CD1c-positive myeloid dendritic cell (primary cell): Measurements from ENCODE around the gene FAM167B.

Experiments used
- DNase-seq: peaks from one replicate; pipeline ENCODE4 v3.0.0-alpha.2; 2016; ENCODE audit errors: extremely low spot score

FAM167B gene

DNA sequence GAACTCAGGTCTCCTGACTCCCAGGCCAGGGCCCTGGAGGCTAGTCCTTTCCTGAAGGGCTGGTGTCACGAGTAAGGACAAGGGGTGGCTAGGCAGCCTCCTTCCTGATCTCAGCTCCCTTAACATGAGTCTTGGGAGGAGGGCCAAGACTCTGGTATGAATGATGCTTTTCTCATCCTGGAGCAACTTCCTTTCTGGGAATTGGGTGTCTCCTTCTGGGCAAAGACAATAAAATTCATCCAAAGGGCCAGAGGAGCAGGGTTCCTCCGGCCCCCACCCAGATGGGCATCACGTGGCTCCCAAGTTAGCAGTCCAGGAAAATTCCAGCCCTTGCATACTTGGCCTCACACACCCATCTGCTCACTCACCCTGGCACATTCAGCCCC lies at the start of gene FAM167B:
Gene FAM167B (plus strand): TSS at position 335 of the 386 bp plus-strand sequence. CDS start 200 bp downstream, outside the sequence.
- DNase-seq: no peak

DNA sequence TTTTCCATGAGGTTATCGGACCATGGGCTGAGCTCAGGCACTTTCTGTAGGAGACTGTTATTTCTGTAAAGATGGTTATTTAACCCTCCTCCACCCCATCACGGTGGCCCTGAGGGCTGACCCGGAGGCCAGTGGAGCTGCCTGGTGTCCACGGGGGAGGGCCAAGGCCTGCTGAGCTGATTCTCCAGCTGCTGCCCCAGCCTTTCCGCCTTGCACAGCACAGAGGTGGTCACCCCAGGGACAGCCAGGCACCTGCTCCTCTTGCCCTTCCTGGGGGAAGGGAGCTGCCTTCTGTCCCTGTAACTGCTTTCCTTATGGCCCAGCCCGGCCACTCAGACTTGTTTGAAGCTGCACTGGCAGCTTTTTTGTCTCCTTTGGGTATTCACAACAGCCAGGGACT lies 49.2 kb upstream of the FAM167B start:
- no peak for DNase-seq

DNA sequence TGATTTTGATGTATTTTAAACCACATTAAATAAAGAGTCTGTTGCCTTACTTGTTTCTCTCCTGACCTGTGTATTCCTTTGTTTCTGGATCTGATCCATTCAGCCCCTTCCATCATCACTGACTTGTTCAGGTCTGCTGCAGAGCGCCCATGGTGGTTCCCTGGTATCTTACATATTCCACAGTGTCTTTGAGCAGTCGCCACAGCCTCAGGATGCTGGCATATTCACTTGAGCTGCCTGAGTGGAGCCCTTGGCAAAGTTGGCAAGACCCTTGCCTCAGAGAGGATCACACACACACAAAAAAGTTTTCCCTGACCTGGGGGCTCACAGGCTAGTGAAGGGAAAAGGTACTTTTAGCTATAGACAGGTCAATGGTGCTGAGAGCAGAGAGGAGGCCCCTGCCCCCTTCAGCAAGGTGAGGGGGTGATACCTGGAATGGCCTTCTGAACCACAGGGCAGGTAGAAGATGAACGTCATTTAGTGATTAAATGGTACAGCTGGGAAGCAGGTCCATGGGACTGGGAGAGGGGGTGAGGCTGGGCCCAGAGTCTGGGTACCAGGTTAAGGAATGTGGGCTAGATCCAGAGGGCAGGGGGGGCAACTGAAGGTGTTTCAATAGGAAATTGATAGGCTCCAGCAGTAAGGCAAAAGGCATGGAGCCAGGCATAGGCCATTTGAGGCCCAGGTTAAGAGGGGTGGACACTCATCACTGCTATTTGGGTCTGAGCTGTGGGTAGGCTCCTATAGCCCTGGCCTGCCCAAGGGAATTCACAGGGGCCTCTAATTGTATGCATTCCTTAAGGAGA lies 48.6 kb upstream of the FAM167B start:
- DNase-seq: no peak

DNA sequence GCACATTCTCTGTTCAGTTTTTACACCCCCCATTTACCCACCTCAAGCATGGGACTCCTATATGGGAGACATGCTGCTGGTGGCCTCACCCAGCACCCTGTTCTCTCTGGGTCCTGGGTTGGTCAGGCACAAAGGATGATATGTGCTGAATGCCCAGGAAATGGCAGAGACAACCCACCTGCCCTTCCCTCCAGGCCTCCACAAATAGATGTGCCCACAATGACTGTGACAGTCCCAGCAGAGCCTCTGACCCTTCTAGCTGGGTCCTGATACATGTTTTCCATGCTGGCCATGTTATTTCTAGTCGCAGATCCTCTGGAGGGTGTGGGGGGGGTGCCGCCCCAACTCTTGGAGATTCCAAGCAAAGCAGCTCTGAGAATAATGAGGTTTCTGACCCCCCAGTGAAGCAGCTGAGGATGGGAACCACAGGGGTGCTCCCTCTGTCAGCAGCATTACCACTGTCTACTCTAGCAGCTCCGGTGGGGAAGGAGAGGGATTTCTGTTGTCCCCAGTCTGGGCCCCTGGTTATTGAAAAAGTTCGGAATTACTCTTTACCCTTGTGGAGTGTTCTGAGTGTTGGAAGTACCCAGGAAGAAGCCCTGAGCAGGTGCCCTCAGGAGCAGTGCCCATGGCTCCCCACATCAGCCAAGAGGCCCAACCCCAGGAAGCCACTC lies 47.8 kb upstream of the FAM167B start:
- no peak for DNase-seq

DNA sequence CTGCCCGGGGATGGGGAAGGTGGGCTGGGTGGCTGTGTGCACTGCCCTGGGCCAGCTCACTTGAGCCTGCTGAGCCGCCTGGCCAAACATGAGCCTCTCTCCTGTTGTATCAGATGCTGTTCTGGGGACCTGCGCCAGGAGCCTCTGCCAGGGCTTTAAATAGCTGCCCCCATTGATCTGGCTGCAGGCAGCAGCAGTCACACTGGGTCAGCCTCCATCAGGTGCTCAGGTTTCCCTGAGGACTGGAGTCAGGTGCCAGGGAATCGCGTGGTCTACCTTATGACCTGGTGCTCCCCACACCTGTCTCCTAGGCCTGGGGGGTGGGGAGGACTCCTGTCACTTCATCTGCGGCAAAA lies 47.3 kb upstream of the FAM167B start:
- no peak for DNase-seq

DNA sequence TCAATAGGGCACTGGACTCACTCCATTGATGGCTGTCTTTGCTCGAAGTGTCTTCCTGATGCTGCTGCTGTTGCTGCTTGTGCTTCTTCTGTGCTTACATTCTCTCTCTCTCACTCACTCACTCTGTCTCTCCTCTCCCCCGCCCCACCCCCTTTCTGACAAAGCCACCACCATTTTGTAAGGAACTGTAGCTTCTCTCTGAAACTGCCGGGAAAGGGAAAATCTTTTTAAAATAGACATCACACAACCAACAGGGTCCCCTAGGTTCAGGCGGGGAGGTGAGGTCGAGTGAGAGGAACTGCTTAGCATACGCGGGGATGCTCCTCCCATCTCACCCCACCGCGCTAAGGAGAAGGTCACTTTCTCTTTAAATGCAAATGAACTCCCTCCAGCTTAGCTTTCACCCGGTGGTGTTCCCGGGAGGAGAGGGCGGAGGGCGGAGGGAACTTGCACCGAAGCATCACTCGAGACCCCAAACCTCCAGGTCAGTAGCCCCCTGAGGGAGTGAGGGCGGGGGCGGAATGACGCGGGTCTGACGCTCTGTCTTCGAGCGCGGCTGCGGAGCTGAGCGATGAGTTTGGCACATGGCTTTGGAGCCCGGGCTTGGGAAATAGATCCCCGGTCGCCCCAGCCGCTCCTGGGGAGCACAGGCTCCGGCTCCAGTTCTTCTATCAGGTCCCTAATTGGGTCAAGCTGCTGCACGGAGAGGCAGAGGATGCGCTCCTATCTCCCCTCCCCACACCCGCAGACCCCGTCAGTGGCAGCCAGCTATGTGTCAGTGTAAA lies 46.6 kb upstream of the FAM167B start, which contains the start of gene CCDC28B:
Gene CCDC28B (plus strand): TSS at position 370 of the 785 bp plus-strand sequence. CDS start 1,341 bp downstream, outside the sequence.
- peak; percentile 41 for DNase-seq

DNA sequence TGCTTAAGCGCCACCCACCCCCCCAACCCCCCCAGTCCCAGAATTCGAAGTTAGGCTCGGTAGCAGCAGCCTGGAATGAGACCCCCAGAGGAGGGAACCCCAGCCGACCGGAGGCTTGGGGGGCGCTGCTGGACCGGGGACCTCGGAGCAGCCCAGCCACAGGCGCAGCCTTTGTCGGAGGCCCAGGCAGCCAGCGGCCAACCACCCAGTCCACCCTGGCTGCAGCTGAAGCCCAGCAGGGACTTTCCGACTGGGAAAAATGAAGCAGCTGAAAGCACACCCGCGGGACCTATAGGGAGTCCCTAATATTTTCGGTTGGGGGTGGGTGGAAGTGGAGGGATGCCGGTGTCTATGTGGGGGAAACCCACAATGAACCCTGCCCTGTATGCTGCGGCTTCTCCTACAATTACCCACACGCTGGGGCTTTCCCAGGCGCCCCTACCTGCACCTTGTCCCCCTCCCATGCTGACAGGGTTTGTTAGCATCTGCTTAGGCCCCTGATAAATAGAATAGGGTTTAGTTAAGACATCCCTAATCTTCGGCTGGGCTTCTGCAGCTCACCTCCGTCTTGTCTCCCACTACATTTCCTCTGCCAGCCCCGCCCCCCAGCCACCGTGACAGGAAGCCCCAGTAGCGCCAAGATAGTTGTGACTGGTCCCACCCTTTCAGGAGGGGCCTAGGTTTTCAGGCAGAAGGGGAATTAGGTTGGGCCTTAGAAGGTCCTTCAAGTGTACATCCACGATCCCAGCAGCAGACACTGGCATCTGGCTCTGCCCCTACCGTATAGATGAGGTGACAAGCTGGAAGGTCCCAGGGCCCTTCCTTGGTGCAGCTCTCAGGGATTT lies 45.8 kb upstream of the FAM167B start:
- peak; percentile 38 for DNase-seq

DNA sequence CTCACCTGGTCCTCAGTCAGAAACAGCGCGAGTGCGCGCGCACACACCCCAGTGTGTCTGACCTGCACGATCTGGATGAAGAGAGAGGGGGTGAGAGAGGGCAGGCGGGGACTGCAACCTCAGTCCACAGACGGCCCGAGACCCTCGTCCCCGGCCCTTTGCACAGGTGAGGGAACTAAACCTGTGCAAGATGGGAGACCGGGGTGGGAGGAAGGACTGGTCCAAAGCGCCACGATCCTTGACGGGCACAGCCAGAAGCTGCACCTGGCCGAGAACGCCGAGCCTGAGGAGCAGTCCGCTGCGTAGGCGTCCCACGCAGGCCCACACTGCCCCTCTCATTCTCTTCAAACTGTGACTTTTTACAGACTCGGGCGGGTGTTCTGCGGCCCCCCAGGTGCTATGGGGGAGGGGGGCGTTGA lies 42.1 kb upstream of the FAM167B start:
- DNase-seq: no peak

DNA sequence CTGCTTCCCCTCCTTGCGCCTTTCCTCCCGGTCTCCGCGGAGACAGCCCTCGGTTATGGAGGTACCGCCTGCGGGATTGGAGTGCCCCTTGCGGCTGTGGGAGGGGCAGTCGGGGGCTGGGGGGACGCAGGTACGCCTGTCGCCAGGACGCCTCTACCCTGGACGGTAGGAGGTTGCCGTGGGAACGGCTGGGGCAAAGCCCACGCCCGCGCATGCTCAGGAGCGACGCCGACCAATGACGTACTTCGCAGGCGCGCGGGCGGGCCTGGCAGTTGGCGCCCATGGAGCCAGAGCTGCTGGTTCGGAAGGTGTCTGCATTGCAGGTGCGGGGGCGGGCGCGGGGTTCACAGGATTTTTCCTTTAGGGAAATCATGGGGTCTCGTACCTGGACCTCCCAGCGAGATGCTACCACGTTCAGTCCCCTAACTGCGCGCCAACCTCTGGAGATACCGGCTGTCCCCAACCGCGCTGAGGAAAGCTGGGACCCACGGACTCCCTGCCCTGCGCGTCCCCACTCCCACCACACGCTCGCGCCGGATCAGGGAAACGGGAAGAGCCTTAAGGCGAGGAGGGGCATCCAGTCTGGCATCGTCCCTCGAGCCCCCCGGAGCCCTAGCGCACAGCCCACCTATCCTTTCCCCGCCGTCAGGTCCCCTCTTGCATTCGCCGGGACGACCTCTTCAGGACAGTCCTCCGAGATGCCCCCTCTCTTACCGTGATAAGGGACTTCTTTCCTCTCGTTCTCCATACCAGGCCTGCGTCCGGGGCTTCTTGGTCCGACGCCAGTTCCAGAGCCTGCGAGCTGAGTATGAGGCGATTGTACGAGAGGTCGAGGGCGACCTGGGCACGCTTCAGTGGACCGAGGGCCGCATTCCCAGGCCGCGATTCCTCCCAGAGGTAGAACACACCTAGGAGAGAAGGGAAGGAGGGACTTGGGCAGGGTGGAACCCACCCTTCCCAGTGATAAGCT lies 41.3 kb upstream of the FAM167B start, which contains the start of gene IQCC:
Gene IQCC (plus strand): TSS at position 271 of the 970 bp plus-strand sequence. CDS start 11 bp downstream, at position 282.
- DNase-seq: peak; percentile 91

DNA sequence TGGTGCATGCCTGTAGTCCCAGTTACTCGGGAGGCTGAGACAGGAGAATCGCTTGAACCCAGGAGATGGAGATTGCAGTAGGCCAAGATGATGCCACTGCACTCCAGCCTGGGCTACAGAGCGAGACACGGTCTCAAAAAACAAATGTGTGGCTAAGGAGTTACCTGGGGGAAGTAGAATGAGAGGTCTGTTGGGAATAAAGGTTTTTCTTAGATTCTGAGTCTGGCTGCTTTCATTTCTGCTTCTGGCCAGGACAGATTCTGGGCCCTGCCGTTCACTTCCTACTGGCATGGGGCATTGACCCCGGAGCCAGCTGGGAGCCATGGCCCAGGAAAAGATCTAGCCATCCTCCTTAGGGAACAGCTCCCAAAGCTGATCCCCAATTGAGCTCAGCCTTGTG lies 38.6 kb upstream of the FAM167B start:
- no peak for DNase-seq

DNA sequence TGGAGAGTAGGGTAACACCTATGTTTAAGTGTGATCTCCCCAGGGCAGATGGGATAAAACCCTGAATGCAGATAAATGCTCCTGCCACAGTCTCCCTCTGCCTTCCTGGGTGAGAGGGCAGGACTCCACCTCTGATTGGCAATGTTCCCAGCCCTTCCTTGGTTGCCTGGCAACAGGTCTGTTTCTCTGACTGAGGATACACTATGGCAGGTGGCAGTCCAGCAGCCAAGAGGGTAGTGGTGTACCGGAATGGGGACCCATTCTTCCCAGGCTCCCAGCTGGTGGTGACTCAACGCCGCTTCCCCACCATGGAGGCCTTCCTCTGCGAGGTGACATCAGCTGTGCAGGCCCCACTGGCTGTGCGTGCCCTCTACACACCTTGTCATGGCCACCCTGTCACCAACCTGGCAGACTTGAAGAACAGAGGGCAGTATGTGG lies 38.1 kb upstream of the FAM167B start, which contains the start of gene DCDC2B:
Gene DCDC2B (plus strand): TSS at position 199 of the 438 bp plus-strand sequence. CDS start 5 bp downstream, at position 204.
- DNase-seq: no peak

DNA sequence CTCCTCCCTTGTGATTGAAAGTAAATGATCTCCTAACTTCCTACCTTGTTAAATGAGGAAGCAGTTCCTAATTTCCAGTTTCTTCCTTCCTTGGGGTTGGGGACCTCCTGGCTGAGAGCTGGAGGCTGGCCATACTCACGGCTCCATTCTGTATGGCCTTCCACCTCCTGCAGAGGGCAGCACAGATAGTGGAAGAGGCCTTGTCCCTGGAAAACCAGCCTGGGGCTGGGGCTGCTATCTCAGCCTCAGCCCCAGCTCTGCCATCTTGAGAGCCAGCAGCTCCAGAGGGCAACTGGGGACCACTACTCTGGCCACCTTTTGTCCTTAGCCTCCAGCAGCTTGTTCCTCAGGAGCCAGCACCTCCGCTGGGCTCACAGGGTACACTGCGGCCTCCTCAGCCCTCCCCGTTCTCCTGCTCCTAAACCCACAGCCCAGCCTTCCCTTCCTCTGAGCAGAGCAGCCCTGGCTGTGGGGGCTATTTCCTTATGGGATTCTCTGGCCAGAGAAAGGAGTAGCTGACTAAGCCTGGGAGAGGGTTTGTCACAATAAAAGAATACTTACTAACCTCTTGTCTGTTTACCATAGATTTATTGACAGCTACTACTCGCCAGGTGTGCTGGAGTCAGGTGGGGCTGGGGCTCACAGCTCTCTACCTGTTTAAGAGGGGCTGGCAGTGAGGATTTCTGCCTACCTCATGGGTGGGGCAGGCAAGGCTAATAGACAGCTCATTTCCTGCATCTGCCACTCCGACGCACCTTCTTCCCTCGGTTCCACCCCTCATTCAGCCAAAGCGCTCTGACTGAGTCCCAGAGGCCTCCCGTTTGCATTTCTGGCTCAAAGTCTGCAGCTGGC lies 31.2 kb upstream of the FAM167B start:
- DNase-seq: peak; percentile 65

DNA sequence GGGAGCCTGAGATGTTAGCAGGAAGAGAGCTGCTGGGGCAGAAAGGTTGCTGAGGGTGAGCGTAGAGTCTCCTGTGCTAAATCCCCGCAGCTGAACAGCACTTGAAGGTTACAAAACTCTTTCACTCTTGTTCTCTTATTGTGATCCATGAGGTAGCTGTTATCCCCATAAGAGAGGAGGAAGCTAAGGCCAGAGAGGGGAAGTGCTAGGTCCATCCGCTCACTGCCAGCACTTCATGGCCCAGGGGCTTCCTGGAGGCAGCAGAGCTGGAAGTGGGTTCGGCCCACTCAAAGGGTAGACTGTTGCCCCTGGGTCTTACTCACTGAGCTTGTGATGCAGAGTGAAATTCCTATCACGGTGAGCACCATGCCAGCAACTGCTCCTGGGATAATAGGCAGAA lies 30.5 kb upstream of the FAM167B start:
- DNase-seq: peak; percentile 33

DNA sequence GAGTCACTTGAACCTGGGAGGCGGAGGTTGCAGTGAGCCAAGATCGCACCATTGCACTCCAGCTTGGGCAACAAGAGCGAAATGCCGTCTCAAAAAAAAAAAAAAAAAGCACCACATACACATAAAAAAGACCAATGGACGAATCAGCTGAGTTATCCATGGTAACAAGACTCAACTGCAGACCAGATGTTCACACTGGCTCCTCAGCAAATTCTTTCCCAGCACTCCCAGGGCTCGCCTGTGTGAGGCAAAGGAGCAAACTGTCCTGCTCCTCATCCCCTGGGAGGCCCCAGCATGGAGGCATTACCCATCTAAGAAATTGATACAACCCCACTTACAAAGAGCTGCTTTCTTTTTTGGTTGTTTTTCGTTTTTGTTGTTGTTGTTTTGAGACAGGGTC lies 28.0 kb upstream of the FAM167B start:
- DNase-seq: no peak

DNA sequence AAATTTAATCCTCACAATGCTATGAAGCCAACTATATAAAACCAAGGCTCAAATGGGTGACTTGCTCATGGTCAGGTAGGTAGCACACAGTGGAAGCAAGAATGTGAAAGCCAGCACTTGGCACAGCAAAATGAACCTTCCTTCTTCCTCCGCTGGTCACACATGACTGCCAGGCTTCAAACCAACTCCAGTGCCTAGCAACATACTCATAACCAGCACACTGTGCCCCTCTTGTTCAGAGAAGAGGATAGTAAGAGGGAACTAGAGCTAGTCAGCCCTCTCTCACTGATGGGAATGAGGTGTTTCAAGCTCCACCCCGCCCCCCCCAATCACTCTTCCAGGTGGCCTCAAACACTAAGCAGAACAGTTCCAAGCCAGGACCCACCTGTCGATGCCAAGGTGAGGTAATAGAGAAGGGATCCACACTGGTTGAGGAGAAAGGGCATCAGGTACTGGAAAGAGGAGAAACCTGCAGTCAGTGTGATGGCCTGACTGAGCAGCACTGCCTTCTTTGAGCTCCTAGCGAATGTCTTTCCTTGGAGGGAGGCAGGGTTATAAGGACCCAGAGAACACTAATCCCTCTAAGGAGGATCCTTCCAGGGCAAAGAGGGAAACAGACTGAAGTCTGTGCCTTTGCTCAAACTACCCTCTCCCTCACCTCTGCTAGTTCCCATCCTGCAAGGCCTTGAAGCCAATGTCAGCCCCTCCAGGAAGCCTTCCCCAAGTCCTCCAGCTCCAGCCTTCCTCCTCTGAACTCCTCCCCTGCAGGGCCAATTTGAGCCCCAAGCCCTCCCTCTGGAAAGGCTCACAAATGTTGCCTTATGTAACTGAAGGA lies 26.1 kb upstream of the FAM167B start:
- no peak for DNase-seq

DNA sequence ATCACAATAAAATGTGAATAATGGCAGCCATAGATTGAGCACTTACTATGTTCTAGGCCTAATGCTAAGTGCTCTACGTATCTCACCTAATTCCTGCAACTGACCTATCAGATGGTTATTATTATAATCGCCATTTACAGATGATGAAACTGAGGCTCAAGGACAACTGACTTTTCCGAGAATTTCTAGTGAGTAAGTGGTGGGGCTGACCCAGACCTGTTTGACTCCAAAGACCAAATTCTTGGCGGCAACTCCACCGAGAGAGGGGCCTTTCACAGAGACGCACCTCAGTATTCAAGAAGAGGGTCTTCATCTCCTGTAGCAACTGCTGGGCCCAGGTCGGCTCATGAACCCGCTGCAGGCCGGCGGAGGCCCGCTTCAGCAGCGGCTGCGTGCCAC lies 25.4 kb upstream of the FAM167B start:
- DNase-seq: no peak

DNA sequence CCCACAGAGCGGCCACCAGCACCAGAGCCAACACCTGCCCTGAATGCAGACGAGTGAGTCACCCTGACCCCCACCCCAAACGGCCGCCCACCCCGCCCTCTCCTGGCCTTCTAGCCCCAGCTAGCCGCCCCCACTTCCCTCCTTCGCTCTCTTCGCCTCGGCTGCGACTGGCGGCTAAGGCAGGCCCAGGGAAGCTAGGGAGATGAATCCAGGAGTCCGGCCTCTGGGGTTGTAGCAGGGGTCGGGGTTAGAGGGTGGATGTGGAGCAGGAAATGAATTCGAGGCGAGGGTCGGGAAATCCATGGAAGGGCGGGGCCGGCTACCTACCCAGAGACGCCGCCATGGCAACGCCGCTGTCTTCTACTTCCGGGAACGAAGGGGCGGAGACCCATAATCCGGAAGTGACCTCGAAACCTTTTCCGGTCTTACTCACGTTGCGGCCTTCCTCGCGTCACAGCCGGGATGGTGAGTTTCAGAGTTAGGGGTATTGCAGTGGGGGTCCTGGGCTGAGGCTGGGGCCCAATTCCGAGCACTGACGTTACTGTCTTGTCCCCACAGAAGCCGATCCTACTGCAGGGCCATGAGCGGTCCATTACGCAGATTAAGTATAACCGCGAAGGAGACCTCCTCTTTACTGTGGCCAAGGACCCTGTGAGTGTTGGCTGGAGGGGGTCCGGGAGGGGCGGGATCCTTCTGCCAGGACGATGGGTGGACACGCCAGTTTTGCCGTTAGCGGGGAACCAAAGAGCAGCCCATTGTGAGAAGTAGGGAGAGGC lies 24.9 kb upstream of the FAM167B start, which contains the start of the genes EIF3I and TMEM234:
Gene EIF3I (plus strand): TSS at position 428 of the 776 bp plus-strand sequence. CDS start 35 bp downstream, at position 463.
Gene TMEM234 (minus strand): TSS at position 374 of the 776 bp plus-strand sequence. CDS start 31 bp downstream, at position 343.
- DNase-seq: peak; percentile 97
